ENCODE data around the gene CNTRL. TPM values are rescaled to one million over a fixed set of nuclear protein-coding genes. Genes with fewer than 3 reads are reported as not detected.

The CNTRL gene
- total and polyA plus RNA-seq, 2 of the 8 experiments (the other 6 are each of a cell fraction or from before 2014, with no cell fraction given), result 5.1 to 13.9 TPM

GRCh38 chr9:121069396-121069795 is 5.4 kb upstream of the CNTRL start (continued):
- TF ChIP-seq PHF8 (conservative IDR thresholded peaks at IDR 0.05; ENCODE audit: low read depth, low read length), result no peak
- TF ChIP-seq RFX5 (IDR thresholded peaks at IDR 0.05; ENCODE audit: borderline replicate concordance, low read depth, low read length), result no peak
- TF ChIP-seq BRCA1 (IDR thresholded peaks at IDR 0.05; ENCODE audit: low read depth, low read length), result no peak
